Hindlimb muscle (tissue), 1 donor: ENCODE measurements around the gene MED13L. TPM values are rescaled to one million over a fixed set of nuclear protein-coding genes. Genes with fewer than 3 reads are reported as not detected.

Source experiments
- DNase-seq: peaks from one replicate; pipeline ENCODE4 v3.0.0-alpha.2; 2013
- polyA plus RNA-seq: library from polyadenylated mRNA; unstranded; fragments of 120-200 nt; gene quantifications from one replicate; pipeline ENCODE4 v1.2.1, GENCODE V29; 2013; ENCODE audit not compliant: insufficient read length

MED13L gene
- polyA plus RNA-seq, 1 donor: 48.1 TPM

GRCh38 chr12:115960868-115961802, 316.4 kb downstream of the MED13L start:
- DNase-seq: peak; percentile 24

- DNase-seq: no peak
Measured at GRCh38 chr12:115957686-115958290, 319.7 kb downstream of the MED13L start.

DNA sequence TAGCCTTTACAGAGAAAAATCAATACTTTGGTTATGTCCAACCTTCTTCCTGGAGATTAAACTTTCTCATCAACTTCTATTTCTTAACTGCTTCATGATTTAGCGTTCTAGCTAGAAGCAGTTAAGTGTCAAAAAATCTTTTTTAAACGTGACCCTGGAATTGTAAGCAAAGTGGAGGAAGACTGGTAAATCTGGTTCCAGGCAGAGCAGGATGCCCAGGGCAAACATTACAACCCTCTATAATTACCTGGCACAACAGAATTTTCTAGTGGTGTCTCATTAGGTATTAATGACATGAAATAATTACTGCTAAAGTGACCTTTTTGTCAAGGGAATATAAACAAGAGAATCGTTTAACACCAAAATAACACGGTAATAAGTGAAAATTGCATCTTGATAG, 320.8 kb downstream of the MED13L start:
- no peak for DNase-seq

- DNase-seq: no peak
Measured at GRCh38 chr12:115956236-115956635, 321.3 kb downstream of the MED13L start.

GRCh38 chr12:115953450-115953849, 324.0 kb downstream of the MED13L start:
- DNase-seq: no peak

GRCh38 chr12:115953031-115953430, 324.5 kb downstream of the MED13L start:
- DNase-seq: no peak

DNA sequence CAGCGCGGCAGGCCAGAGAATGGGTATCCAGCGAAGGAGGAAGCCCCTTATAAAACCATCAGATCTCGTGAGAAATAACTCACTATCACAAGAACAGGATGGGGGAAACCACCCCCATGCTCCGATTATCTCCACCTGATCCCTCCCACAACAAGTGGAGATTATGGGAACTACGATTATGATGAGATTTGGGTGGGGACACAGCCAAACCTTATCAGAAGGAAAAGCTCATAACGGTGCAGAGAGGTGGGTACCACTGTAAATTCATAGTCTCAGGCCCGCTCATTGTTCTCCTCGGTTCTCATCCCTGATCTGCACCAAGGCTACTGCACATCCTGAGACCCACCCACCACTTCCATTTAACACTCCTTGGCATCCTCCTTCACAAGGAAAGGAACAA, 326.5 kb downstream of the MED13L start:
- no peak for DNase-seq

DNA sequence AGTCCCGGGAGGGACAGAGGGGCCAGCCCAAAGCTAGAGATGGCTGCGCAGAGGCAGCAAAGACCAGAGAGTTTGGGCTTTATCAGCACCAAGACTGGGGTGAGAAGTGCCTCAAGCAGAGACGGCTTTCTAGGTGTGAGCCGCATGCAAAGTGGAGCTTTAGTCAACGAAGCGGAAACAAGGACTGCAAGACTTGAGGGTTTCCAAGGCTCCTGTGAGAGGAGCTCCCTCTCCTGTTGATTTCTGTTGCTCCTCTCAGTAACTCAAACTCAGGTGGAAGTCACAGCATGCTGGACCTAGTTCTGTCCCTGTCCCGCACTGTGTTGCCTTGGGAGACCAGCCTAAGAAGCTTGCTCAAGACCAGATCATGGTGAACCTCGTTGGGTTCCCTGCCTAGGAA, 327.8 kb downstream of the MED13L start:
- DNase-seq: no peak

GRCh38 chr12:115947696-115948062, 329.8 kb downstream of the MED13L start:
- no peak for DNase-seq

DNA sequence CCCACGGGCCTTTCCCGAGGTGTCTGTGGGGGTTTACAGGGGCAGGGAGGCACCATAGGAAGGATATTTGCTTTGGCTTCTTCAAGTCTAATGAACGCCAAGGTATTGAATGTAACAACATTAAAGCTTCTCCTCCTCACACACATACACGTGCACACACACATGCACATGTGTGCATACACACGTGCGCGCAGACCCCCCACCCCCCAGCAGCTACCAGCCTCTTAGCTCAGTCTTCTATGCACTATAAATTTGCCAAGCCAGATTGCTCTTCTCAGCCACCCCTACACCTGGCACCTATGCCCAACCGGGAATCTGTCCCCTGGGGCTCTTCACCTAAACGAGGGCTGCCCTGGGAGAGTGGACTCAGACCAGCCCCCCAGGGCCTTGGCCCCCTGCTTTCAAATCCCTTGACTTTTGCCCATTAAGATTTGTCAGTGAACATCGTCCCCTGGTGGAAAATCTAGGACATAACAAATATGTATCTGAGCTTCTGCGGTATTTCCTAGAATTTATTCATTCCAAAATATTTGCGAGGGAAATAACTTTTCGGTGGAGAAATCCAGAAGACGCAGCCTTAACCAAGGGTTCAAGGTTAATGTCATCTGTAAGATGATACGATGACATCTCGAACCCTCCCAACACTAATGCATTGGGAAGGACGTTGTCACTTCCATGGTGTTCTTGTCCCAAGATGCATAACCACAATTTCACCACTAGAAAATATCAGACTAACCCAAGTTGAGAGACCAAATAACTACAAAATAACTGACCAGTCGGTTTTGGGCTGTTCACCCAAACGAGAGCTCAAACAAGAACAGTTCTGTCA, 330.4 kb downstream of the MED13L start:
- DNase-seq: no peak

- no peak for DNase-seq
Measured at GRCh38 chr12:115946092-115946491, 331.4 kb downstream of the MED13L start.

- DNase-seq: no peak
Measured at GRCh38 chr12:115945491-115945885, 332.0 kb downstream of the MED13L start.

- no peak for DNase-seq
Measured at GRCh38 chr12:115944837-115945490, 332.5 kb downstream of the MED13L start.

- no peak for DNase-seq
Measured at GRCh38 chr12:115944392-115944742, 333.1 kb downstream of the MED13L start.

DNA sequence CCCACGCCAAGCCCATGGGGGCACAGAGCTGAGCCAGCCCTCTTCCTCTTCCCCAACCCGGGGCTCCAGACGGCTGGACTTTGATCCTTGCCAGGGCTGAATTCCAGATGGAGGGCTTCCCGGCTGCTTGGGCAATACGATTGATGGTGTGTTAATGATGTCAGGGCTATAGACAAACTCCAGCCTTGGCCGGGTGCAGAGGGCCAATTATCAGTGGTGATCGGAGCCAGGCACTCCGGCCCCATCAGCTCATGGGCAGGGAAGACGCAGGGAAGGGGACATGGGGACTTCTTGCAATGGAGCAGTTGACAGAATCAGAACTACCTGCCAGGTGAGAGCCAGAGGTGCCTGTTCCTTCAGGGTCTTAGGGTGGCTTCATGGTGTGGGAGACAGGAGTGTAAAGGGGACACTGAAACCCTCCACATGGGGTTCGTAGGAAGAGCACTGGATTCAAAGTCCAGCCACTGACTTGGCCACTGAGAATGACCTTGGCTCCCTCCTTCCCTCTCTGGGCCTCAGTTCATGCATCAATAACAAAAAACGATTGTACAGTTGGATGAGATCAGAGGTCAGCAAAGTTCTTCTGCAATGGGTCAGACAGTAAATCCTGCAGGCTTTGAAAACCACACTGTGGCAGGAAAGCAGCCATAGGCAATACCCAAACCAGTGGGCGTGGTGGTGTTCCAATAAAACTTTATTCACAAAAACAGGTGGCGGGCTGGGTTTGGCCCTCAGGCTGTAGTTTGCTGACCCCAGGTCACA, 333.7 kb downstream of the MED13L start:
- peak; percentile 23 for DNase-seq

- no peak for DNase-seq
Measured at GRCh38 chr12:115943310-115943629, 334.2 kb downstream of the MED13L start.

GRCh38 chr12:115942346-115942745, 335.1 kb downstream of the MED13L start:
- no peak for DNase-seq

DNA sequence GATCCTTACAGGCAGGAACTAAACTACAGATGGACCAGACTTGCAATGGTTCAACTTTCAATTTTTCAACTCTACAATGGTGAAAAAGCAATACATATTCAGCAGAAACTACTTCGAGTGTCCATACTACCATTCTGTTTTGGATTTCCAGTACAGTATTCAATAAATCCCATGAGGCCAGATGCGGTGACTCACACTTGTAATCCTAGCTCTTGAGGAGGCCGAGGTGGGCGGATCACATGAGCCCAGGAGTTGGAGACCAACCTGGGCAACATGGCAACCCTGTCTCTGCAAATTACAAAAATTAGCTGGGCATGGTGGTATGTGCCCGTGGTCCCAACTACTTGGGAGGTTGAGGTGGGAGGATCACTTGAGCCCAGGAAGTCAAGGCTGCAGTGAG, 336.1 kb downstream of the MED13L start:
- no peak for DNase-seq

DNA sequence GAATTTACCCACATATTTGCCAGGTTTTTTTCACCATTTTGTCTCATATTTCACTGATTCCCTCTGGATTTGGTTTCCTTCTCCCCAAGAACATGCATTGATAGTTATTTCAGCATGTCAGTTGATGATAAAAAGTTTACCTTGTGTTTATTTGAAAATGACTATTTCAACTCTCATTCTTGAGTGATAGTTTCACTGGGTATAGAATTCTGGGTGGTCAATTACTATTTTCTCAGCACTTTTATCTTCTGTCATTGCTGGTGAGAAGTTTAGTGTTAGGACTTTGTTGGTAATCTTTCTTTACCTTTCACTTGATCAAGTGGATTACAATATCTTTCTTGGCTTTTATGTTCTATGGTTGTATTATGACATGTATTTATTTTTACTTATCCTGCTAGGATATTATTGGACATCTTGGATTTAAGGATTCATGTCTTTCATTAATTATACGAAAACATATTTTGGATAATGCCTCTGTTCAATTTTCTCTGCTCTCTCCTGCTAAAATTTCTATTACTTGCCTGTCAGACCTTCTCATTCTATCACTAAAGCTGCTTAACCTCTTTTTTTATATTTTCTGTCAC, 338.6 kb downstream of the MED13L start:
- no peak for DNase-seq

DNA sequence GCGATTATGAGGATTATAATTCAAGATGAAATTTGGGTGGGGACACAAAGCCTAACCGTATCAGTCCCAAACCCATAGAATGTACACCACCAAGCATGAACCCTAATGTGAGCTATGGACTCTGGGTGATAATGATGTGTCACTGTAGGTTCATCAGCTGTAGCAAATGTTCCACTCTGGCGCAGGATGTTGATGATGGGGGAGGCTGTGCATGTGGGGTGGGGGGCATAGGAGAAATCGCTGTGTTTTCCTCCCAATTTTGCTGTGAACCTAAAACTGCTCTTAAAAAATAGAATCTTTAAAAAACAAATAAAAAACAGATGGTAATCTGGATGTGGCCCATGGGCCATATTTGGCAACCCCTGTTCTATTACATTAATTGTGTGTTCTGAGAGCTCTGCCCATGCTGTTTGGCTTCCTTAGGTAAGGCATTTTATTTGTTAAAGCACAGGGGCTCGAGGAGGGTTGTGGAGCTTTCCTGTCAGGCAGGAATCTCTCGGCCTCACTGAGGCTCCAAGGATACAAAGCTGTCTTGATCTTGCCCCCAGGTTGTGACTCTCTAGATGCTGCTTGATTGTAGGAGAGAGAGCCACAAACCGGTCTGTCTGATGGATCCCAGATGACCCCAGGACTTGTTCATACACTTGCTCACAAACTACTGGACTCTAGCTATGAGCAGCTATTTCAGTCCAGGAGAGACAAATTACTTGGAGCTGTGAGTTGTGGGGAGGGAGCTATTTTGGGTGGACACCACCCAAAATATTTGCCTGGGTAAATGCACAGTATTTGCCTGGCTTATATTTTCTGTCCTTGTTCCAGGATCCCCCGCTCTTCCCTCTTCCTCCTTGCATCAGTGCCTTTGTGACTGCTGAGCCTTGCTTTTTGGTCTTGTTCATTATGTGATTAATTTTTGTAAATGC, 340.2 kb downstream of the MED13L start:
- DNase-seq: no peak

- no peak for DNase-seq
Measured at GRCh38 chr12:115934877-115935276, 342.6 kb downstream of the MED13L start.
